WTC11 (cell line): ENCODE data around the gene PTPN4.

ENCODE experiments used
- SP1 ChIP-seq: sonication (generic); formaldehyde crosslinking; conservative IDR thresholded peaks from 2 replicates; pipeline ENCODE4 v1.8.1; 2022; ENCODE audit warnings: missing genetic modification reagents
- USF1 ChIP-seq: sonication (generic); formaldehyde crosslinking; IDR thresholded peaks from 2 replicates; pipeline ENCODE4 v1.8.0; 2022; ENCODE audit warnings: mild to moderate bottlenecking, missing genetic modification reagents
- TF ChIP-seq, protein P1 (sequence below): fragments of 200-600 bp; IDR thresholded peaks from 2 replicates; pipeline ENCODE4 v1.8.0; 2022; ENCODE audit warnings: antibody characterized with exemption
- TF ChIP-seq, protein P2 (sequence below): sonication (generic); formaldehyde crosslinking; IDR thresholded peaks from 2 replicates; pipeline ENCODE4 v1.8.1; 2023; ENCODE audit warnings: mild to moderate bottlenecking, missing genetic modification reagents

DNA sequence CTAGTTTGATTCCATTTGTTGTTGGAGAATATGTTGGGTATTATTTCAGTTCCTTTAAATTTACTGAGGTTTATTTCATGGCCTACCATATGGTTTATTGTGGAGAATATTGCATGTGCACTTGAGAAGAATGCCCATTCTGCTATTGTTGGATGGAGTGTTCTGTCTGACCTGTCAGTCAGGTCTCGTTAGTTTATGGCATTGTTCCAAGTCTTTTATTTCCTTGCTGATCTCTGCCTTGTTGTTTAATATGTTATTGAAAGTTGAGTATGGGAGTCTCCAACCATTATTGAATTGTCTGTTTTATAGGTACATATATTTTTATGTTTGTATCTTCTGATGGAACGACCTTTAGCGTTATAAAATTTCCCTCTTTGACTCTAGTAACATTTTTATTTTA is 86.3 kb downstream of the PTPN4 start:
- TF ChIP-seq, protein P1, sequence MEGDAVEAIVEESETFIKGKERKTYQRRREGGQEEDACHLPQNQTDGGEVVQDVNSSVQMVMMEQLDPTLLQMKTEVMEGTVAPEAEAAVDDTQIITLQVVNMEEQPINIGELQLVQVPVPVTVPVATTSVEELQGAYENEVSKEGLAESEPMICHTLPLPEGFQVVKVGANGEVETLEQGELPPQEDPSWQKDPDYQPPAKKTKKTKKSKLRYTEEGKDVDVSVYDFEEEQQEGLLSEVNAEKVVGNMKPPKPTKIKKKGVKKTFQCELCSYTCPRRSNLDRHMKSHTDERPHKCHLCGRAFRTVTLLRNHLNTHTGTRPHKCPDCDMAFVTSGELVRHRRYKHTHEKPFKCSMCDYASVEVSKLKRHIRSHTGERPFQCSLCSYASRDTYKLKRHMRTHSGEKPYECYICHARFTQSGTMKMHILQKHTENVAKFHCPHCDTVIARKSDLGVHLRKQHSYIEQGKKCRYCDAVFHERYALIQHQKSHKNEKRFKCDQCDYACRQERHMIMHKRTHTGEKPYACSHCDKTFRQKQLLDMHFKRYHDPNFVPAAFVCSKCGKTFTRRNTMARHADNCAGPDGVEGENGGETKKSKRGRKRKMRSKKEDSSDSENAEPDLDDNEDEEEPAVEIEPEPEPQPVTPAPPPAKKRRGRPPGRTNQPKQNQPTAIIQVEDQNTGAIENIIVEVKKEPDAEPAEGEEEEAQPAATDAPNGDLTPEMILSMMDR, result no peak
- TF ChIP-seq USF1 (no peak), SP1 (CRISPR knock-in tag) (no peak)
- TF ChIP-seq, protein P2, sequence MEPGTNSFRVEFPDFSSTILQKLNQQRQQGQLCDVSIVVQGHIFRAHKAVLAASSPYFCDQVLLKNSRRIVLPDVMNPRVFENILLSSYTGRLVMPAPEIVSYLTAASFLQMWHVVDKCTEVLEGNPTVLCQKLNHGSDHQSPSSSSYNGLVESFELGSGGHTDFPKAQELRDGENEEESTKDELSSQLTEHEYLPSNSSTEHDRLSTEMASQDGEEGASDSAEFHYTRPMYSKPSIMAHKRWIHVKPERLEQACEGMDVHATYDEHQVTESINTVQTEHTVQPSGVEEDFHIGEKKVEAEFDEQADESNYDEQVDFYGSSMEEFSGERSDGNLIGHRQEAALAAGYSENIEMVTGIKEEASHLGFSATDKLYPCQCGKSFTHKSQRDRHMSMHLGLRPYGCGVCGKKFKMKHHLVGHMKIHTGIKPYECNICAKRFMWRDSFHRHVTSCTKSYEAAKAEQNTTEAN (CRISPR knock-in tag), result no peak
